Panc1 (cell line): ENCODE measurements around the gene FUT7. TPM values are rescaled to one million over a fixed set of nuclear protein-coding genes. Genes with fewer than 3 reads are reported as not detected.

Source experiments
- ATAC-seq: fragments of 200-7000 bp; cut with Tn5 transposase; 2 replicates; pipeline ENCODE4 v1.9.1; 2020; ENCODE audit warnings: mild to moderate bottlenecking, moderate library complexity
- BruUV-seq: library from RNA; stranded (reverse); fragments of 400-500 nt; replicated peaks from 2 replicates; lab custom pipeline; 2021; lab: Mats Ljungman, UMichigan
- CTCF ChIA-PET: fragments of 300-600 bp; sonication (Branson Sonifier 250); formaldehyde crosslinking; loops from one replicate; lab custom pipeline; 2022; ENCODE audit warnings: antibody characterized with exemption; lab: Charles Lee
- POLR2A ChIA-PET: fragments of 300-600 bp; sonication (Branson Sonifier 250); formaldehyde crosslinking; loops from one replicate; lab custom pipeline; 2022; ENCODE audit warnings: antibody characterized with exemption; lab: Charles Lee
- DNase-seq: peaks from one replicate; pipeline ENCODE4 v3.0.0-alpha.2; 2010; ENCODE audit warnings: low read depth, low spot score
- H3K27ac ChIP-seq: 2 replicates; pipeline ENCODE4 v1.5.1; 2011; ENCODE audit warnings: mild to moderate bottlenecking, low read length, inconsistent platforms
- H3K27me3 ChIP-seq: fragments of 200-500 bp; sonication (Bioruptor generic); 2 replicates; pipeline ENCODE4 v1.6.0; 2014; ENCODE audit warnings: low read length, inconsistent platforms; ENCODE audit not compliant: control insufficient read depth, insufficient read depth
- H3K36me3 ChIP-seq: fragments of 200-500 bp; sonication (Bioruptor generic); 2 replicates; pipeline ENCODE4 v1.5.1; 2014; ENCODE audit warnings: inconsistent platforms, mild to moderate bottlenecking, low read length, moderate library complexity; ENCODE audit not compliant: control insufficient read depth, insufficient read depth
- H3K4me1 ChIP-seq: 2 replicates; pipeline ENCODE4 v1.5.1; 2011; ENCODE audit warnings: inconsistent platforms, mild to moderate bottlenecking, low read length, moderate library complexity; ENCODE audit not compliant: control insufficient read depth, insufficient read depth
- H3K4me3 ChIP-seq, 2 experiments: 2 replicates each; pipeline ENCODE4 v1.5.1; 2011 to 2012; ENCODE audit warnings: low read depth in 2 of 2, low read length in 2 of 2, mild to moderate bottlenecking in 2 of 2, inconsistent platforms in 1 of 2, moderate library complexity in 1 of 2
- H3K9me3 ChIP-seq: fragments of 200-500 bp; sonication (Bioruptor generic); 2 replicates; pipeline ENCODE4 v1.5.1; 2014; ENCODE audit warnings: low read depth, mild to moderate bottlenecking, inconsistent platforms, low read length, moderate library complexity; ENCODE audit not compliant: control insufficient read depth, insufficient read depth
- CTCF ChIP-seq: fragments of 450-650 bp; IDR thresholded peaks from 2 replicates; pipeline ENCODE4 v1.5.1; 2017; ENCODE audit warnings: mild to moderate bottlenecking
- POLR2AphosphoS5 ChIP-seq: IDR thresholded peaks from 2 replicates; pipeline ENCODE4 v1.6.1; 2012; ENCODE audit warnings: mild to moderate bottlenecking, low read depth, low read length, moderate library complexity
- REST ChIP-seq, 2 experiments: IDR thresholded peaks; 2 replicates each; pipeline ENCODE4 v1.6.1; 2011 to 2012; ENCODE audit warnings: low read depth in 2 of 2, control low read depth in 1 of 2, low read length in 1 of 2, mild to moderate bottlenecking in 1 of 2, moderate library complexity in 1 of 2; ENCODE audit not compliant: insufficient read depth in 1 of 2
- SIN3A ChIP-seq: IDR thresholded peaks from 2 replicates; pipeline ENCODE4 v1.6.1; 2012; ENCODE audit warnings: low read depth, mild to moderate bottlenecking, low read length, moderate library complexity, borderline replicate concordance; ENCODE audit not compliant: insufficient read depth
- TCF7L2 ChIP-seq: IDR thresholded peaks from 2 replicates; pipeline ENCODE4 v1.6.1; 2011; ENCODE audit warnings: mild to moderate bottlenecking, low read depth, low read length, inconsistent platforms
- in situ Hi-C: cut with HindIII; loops from 2 replicates; pipeline ENCODE4 v1.10.0; 2016; ENCODE audit warnings: low sequenced_read_pairs, low pct_unique_long_range_greater_than_20kb
- intact Hi-C: fragments of 100-400 bp; cut with micrococcal nuclease; formaldehyde crosslinking; loops from one replicate; pipeline ENCODE4 v1.10.0; 2022; ENCODE audit not compliant: unreplicated experiment
- total RNA-seq: library from RNA; stranded (reverse); gene quantifications from one replicate; pipeline ENCODE4 v1.2.1, GENCODE V29; 2021; ENCODE audit not compliant: unreplicated experiment

The FUT7 gene
- total RNA-seq, 1 experiment from 2014 or later = not detected

GRCh38 chr9:137070201-137070905, 38.5 kb upstream of the FUT7 start, which contains the start of gene SAPCD2:
TSS of gene SAPCD2 (minus strand) at chr9:137070557. CDS start at chr9:137070460, 97 bp downstream.
- Histone ChIP-seq H3K4me3 (peak within 1 kb of the TSS; percentile 53), H3K27me3 (no peaks in the 10 kb centered on the region), H3K27ac (peak within 1 kb of the TSS; percentile 66), H3K36me3 (no peaks in the 10 kb centered on the region; the same call in 1 of the 2 replicates), H3K9me3 (no peaks in the 10 kb centered on the region), H3K4me1 (peaks cover 2% of the 10 kb centered on the region; the same call in 1 of the 2 replicates)
- in situ Hi-C loops (no loop called here), intact Hi-C loops (no loop called here)
- ATAC-seq = peak; percentile 89
- no TSS peak for BruUV-seq
- POLR2A ChIA-PET = interaction anchor here (0.6 kb wide), 1 partner anchor 369 kb away, joined by 8 read pairs; no protein-coding TSS in a partner anchor
- TF ChIP-seq POLR2AphosphoS5 (no peak), SIN3A (no peak)
- no peak for DNase-seq
- CTCF ChIA-PET = interaction anchor here (0.6 to 1.0 kb wide), 2 partner anchors 13 to 194 kb away, joined by 3 to 4 read pairs; no protein-coding TSS in a partner anchor

DNA sequence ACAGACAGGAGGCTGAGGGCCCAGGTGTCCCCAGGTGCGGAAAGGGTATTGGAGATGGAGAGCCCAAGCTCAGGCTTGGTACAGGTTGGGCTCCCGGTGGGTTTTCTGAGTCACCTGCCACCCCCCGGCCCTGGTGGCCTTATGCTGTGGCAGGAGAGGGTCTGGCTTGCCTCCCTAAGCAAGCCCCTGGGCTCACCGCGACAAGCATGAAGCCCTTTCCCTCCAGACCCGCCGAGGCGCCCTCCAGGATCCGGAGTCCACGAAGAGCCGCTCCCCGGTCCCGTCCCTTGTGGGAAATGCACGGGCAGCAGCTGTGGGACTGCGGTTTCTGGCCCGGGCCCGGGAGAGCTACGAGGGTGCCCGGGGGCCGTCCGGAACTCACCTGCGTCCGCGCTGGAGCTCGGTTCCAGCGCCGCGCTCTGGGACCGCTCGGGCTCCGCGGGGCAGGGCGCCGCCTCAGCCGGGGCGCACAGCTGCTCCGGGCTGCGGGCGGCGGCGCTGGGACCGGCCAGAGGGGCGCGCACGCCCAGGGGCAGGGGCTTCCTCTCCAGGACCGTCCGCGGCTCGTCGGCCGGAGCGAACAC, 37.7 kb upstream of the FUT7 start:
- no peaks in the 10 kb centered on the region for H3K9me3 ChIP-seq
- TF ChIP-seq TCF7L2 (no peak), SIN3A (no peak), REST (IDR thresholded peaks at IDR 0.05; ENCODE audit: insufficient read depth in 1 of 2, low read depth in 2 of 2, low read length in 1 of 2) (no peak), POLR2AphosphoS5 (no peak), CTCF (no peak)
- ChIA-PET POLR2A (no interaction called here), CTCF (interaction anchor here (1.2 kb wide), 1 partner anchor 34 kb away, joined by 4 read pairs; no protein-coding TSS in a partner anchor)
- ATAC-seq = no peak
- H3K4me3 ChIP-seq = peak overlapping the region; percentile 34 to 53
- in situ Hi-C loops (no loop called here), intact Hi-C loops (no loop called here)
- no peak for DNase-seq
- no peaks in the 10 kb centered on the region; the same call in 1 of the 2 replicates for H3K36me3 ChIP-seq
- H3K27me3 ChIP-seq = no peaks in the 10 kb centered on the region
- BruUV-seq = no TSS peak
- H3K4me1 ChIP-seq = peaks cover 2% of the 10 kb centered on the region; the same call in 1 of the 2 replicates
- no peak overlapping the region for H3K27ac ChIP-seq
